ENCODE results near the gene ATG4B. TPM values are rescaled to one million over a fixed set of nuclear protein-coding genes. Genes with fewer than 3 reads are reported as not detected.

Gene ATG4B
- total RNA-seq, 1 experiment from 2014 or later: 78.0 TPM

- Histone ChIP-seq H3K36me3 (peaks cover 31% of the 10 kb centered on the region), H3K4me1 (no peaks in the 10 kb centered on the region), H3K9me3 (replicated peaks) (0 out of 2 replicates have a peak, but pooled peaks cover 1% of the 10 kb centered on the region), H3K4me3 (peak overlapping the region; percentile 87), H3K27me3 (no peaks in the 10 kb centered on the region), H3K27ac (peak overlapping the region; percentile 96; the same call in 1 of the 2 replicates)
- DNase-seq: peak; percentile 86 to 87
Observed at GRCh38 chr2:241702155-241703031, 64.9 kb downstream of the ATG4B start.

DNA sequence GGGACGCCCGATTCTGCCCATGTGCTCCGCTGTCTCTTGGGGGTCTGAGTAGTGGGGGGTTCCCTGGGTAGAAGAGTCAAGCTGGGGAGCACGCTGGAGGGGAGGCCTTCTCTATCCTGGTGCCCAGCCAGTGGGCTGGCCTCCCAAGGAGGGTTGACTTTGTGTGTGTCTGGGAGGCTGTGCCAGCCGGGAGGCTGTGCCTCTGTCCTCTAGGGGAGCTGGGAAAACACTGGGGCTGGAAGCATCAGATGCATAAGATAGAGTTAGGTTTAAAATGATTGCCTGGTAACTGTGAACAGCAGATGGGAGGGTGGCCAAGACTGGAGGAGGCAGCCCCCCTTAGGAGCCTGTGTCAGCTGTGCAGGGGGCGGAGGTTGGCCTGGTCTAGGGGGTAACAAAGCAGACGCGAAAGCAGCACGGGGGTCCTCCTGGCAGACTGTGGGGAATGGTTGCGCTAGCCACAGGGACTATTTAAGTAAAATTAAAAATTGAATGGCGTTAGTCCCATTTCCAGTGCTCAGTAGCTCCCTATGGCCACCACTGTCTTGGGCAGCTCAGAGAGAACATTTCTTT is 65.6 kb downstream of the ATG4B start:
- H3K36me3 ChIP-seq: peaks cover 37% of the 10 kb centered on the region
- 0 out of 2 replicates have a peak, but pooled peaks cover 2% of the 10 kb centered on the region for H3K9me3 ChIP-seq (replicated peaks)
- H3K4me3 ChIP-seq: peak overlapping the region; percentile 87
- peak; percentile 21 to 42 for DNase-seq
- H3K4me1 ChIP-seq: no peaks in the 10 kb centered on the region
- no peaks in the 10 kb centered on the region for H3K27me3 ChIP-seq
- peak overlapping the region; percentile 21; the same call in 1 of the 2 replicates for H3K27ac ChIP-seq

GRCh38 chr2:241706537-241706936 is 69.0 kb downstream of the ATG4B start:
- Histone ChIP-seq H3K4me3 (no peak overlapping the region), H3K27ac (no peak overlapping the region), H3K36me3 (peaks cover 67% of the 10 kb centered on the region), H3K27me3 (no peaks in the 10 kb centered on the region), H3K4me1 (no peaks in the 10 kb centered on the region), H3K9me3 (replicated peaks) (0 out of 2 replicates have a peak, but pooled peaks cover 2% of the 10 kb centered on the region)
- DNase-seq: no peak

- no peaks in the 10 kb centered on the region for H3K4me1 ChIP-seq
- H3K4me3 ChIP-seq: no peak overlapping the region
- no peak for DNase-seq
- H3K27ac ChIP-seq: no peak overlapping the region
- 0 out of 2 replicates have a peak, but pooled peaks cover 2% of the 10 kb centered on the region for H3K9me3 ChIP-seq (replicated peaks)
- H3K27me3 ChIP-seq: no peaks in the 10 kb centered on the region
- peaks cover 89% of the 10 kb centered on the region for H3K36me3 ChIP-seq
Observed at GRCh38 chr2:241708879-241709278, 71.4 kb downstream of the ATG4B start.

GRCh38 chr2:241719093-241719492 is 81.6 kb downstream of the ATG4B start:
- H3K36me3 ChIP-seq: peaks cover 78% of the 10 kb centered on the region
- no peaks in the 10 kb centered on the region for H3K9me3 ChIP-seq (replicated peaks)
- no peak for DNase-seq

DNA sequence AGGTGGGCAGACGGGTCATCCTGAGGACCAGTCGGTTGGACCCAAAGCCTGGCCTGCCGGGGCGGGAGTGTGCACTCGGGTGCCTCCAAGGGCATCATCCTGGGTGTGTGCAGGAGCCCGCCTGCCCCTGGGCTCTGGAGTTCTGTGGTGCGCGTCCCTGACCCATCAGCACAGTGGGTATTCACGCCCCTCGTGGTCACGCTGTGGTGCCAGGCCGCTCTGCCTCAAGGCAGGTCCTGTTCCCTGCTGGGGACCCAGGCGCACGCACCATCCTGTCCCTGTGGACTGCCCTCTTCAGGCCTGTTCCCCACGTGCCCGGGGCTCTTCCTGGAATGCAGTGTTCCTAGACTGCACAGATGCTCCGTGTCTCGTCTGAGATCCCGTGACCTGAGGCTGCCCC is 82.6 kb downstream of the ATG4B start:
- DNase-seq: no peak
- H3K4me3 ChIP-seq: no peak overlapping the region
- H3K27ac ChIP-seq: no peak overlapping the region
- no peaks in the 10 kb centered on the region for H3K27me3 ChIP-seq
- no peaks in the 10 kb centered on the region for H3K9me3 ChIP-seq (replicated peaks)
- peaks cover 74% of the 10 kb centered on the region for H3K36me3 ChIP-seq
- H3K4me1 ChIP-seq: no peaks in the 10 kb centered on the region

More at GRCh38 chr2:241719093-241719492, 81.6 kb downstream of the ATG4B start:
- H3K27me3 ChIP-seq: no peaks in the 10 kb centered on the region
- no peaks in the 10 kb centered on the region for H3K4me1 ChIP-seq
- H3K27ac ChIP-seq: no peak overlapping the region
- H3K4me3 ChIP-seq: no peak overlapping the region

DNA sequence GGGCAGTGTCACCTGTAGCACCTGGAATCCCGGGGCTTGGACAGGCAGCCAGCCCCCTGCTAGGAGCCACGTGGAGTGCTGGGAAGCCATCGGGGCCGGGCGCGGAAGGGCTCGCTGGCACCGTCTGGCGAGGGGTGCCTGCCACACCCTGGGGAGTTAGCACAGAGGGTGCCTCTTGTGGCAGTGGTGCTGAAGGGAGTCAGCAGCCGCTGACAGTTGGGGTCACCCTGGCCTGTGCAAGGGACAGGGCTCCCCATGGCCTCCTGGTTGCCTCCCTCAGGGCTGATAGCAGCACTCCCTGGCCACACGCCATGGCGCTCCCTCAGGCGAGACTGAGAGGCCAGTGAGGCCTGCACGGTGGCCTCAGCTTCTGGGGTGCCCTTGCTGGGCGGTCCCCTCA is 83.1 kb downstream of the ATG4B start:
- H3K27ac ChIP-seq: no peak overlapping the region
- H3K36me3 ChIP-seq: peaks cover 72% of the 10 kb centered on the region
- H3K9me3 ChIP-seq (replicated peaks): no peaks in the 10 kb centered on the region

GRCh38 chr2:241721852-241722251 is 84.4 kb downstream of the ATG4B start:
- no peak overlapping the region for H3K4me3 ChIP-seq

More for the DNA sequence above, 83.1 kb downstream of the ATG4B start:
- no peaks in the 10 kb centered on the region for H3K27me3 ChIP-seq
- H3K4me3 ChIP-seq: no peak overlapping the region
- DNase-seq: no peak
- H3K4me1 ChIP-seq: no peaks in the 10 kb centered on the region

GRCh38 chr2:241722896-241723454 is 85.5 kb downstream of the ATG4B start:
- Histone ChIP-seq H3K27ac (no peak overlapping the region), H3K4me3 (no peak overlapping the region), H3K9me3 (replicated peaks) (no peaks in the 10 kb centered on the region), H3K27me3 (no peaks in the 10 kb centered on the region), H3K4me1 (no peaks in the 10 kb centered on the region), H3K36me3 (peaks cover 61% of the 10 kb centered on the region)
- no peak for DNase-seq

More at GRCh38 chr2:241721852-241722251, 84.4 kb downstream of the ATG4B start:
- Histone ChIP-seq H3K27me3 (no peaks in the 10 kb centered on the region), H3K36me3 (peaks cover 67% of the 10 kb centered on the region), H3K4me1 (no peaks in the 10 kb centered on the region), H3K9me3 (replicated peaks) (no peaks in the 10 kb centered on the region), H3K27ac (no peak overlapping the region)
- no peak for DNase-seq

Other genes with a start within 250 kb of the ATG4B start
- gene STK25, start 129.1 kb upstream of the ATG4B start, total RNA-seq (2014; rRNA removed; shearing (Covaris generic)): 132 and 171 TPM in 2 replicates
- gene BOK, start 78.9 kb upstream of the ATG4B start, total RNA-seq (2014; rRNA removed; shearing (Covaris generic)): 6.6 and 7.3 TPM in 2 replicates
- 48.9 and 51.9 TPM in 2 replicates for gene THAP4, start 535 bp upstream of the ATG4B start, total RNA-seq (2014; rRNA removed; shearing (Covaris generic))
- 113 and 121 TPM in 2 replicates for gene DTYMK, start 49.1 kb downstream of the ATG4B start, total RNA-seq (2014; rRNA removed; shearing (Covaris generic))
- 48.8 and 53.2 TPM in 2 replicates for gene ING5, start 64.3 kb downstream of the ATG4B start, total RNA-seq (2014; rRNA removed; shearing (Covaris generic))
- gene D2HGDH, start 96.9 kb downstream of the ATG4B start, total RNA-seq (2014; rRNA removed; shearing (Covaris generic)): 4.3 and 5.1 TPM in 2 replicates
- not detected in 2 replicates for gene GAL3ST2, start 139.1 kb downstream of the ATG4B start, total RNA-seq (2014; rRNA removed; shearing (Covaris generic))
- 6.8 and 7.5 TPM in 2 replicates for gene NEU4, start 171.5 kb downstream of the ATG4B start, total RNA-seq (2014; rRNA removed; shearing (Covaris generic))
- 0.08 and 0.28 TPM in 2 replicates for gene PDCD1, start 221.2 kb downstream of the ATG4B start, total RNA-seq (2014; rRNA removed; shearing (Covaris generic))
- not detected in 2 replicates for gene RTP5, start 232.0 kb downstream of the ATG4B start, total RNA-seq (2014; rRNA removed; shearing (Covaris generic))

All from SJCRH30 (cell line).